SK-N-SH (cell line): ENCODE data around the gene TBPL1. TPM values are rescaled to one million over a fixed set of nuclear protein-coding genes. Genes with fewer than 3 reads are reported as not detected.

Source experiments
- CTCF ChIA-PET: fragments of 300-600, 350-600 bp; formaldehyde crosslinking; extraction: SDS; loops from one replicate; lab custom pipeline; 2021; lab: Yijun Ruan, JAX
- POLR2A ChIA-PET: fragments of 350-600 bp; sonication (Branson Sonifier 250); formaldehyde crosslinking; extraction: SDS; loops from one replicate; lab custom pipeline; 2020; ENCODE audit warnings: antibody characterized with exemption, inconsistent platforms; lab: Yijun Ruan, JAX
- DNase-seq: peaks from one replicate; pipeline ENCODE4 v3.0.0; 2012
- H2AFZ ChIP-seq: fragments of 200-600 bp; sonication (generic); 2 replicates; pipeline ENCODE4 v1.8.1; 2016; ENCODE audit warnings: antibody characterized with exemption, mild to moderate bottlenecking, low read depth
- H3F3A ChIP-seq: fragments of 200-600 bp; sonication (generic); replicated peaks from 2 replicates; pipeline ENCODE3; 2016; ENCODE audit warnings: antibody characterized with exemption, mild to moderate bottlenecking; ENCODE audit not compliant: insufficient read depth
- H3K27ac ChIP-seq, 2 experiments: fragments of 200-500 bp in 1 of 2; fragments of 200-600 bp in 1 of 2; sonication (Bioruptor generic) in 1 of 2; sonication (generic), shearing (Covaris generic) in 1 of 2; 2 replicates each; pipeline versions ENCODE4 v1.5.1 to v1.6.1; 2014 to 2016; ENCODE audit warnings: low read depth in 2 of 2, inconsistent platforms in 1 of 2, low read length in 1 of 2, mild to moderate bottlenecking in 1 of 2, mixed read lengths in 1 of 2
- H3K27me3 ChIP-seq: fragments of 200-600 bp; sonication (generic), shearing (Covaris generic); 2 replicates; pipeline ENCODE4 v1.6.1; 2016; ENCODE audit warnings: mixed run types; ENCODE audit not compliant: insufficient read depth
- H3K36me3 ChIP-seq, 2 experiments: fragments of 200-500 bp in 1 of 2; fragments of 200-600 bp in 1 of 2; sonication (Bioruptor generic) in 1 of 2; sonication (generic) in 1 of 2; replicated peaks in 1 of 2; 2 replicates each; pipeline versions ENCODE3 to v1.5.1; 2014 to 2016; ENCODE audit warnings: low read length in 1 of 2, mild to moderate bottlenecking in 1 of 2; ENCODE audit not compliant: insufficient read depth in 2 of 2, control insufficient read depth in 1 of 2
- H3K4me1 ChIP-seq, 2 experiments: fragments of 200-500 bp in 1 of 2; fragments of 200-600 bp in 1 of 2; sonication (Bioruptor generic) in 1 of 2; sonication (generic), shearing (Covaris generic) in 1 of 2; 2 replicates each; pipeline versions ENCODE4 v1.5.1 to v1.6.1; 2014 to 2016; ENCODE audit warnings: low read depth in 1 of 2, low read length in 1 of 2, mixed run types in 1 of 2; ENCODE audit not compliant: insufficient read depth in 2 of 2, control insufficient read depth in 1 of 2
- H3K4me2 ChIP-seq: fragments of 200-600 bp; sonication (generic), shearing (Covaris generic); 2 replicates; pipeline ENCODE4 v1.6.1; 2017; ENCODE audit warnings: mixed run types
- H3K4me3 ChIP-seq, 2 experiments: fragments of 200-500 bp in 1 of 2; fragments of 200-600 bp in 1 of 2; sonication (Bioruptor generic) in 1 of 2; sonication (generic), shearing (Covaris generic) in 1 of 2; 2 replicates each; pipeline versions ENCODE4 v1.5.1 to v1.8.1; 2014 to 2016; ENCODE audit warnings: low read depth in 2 of 2, inconsistent platforms in 1 of 2, low read length in 1 of 2, mild to moderate bottlenecking in 1 of 2, mixed read lengths in 1 of 2, moderate library complexity in 1 of 2
- H3K79me2 ChIP-seq: fragments of 200-600 bp; sonication (generic); 2 replicates; pipeline ENCODE4 v1.8.1; 2017; ENCODE audit warnings: mild to moderate bottlenecking; ENCODE audit not compliant: insufficient read depth
- H3K9ac ChIP-seq: fragments of 200-600 bp; sonication (generic); 2 replicates; pipeline ENCODE4 v1.6.1; 2017; ENCODE audit warnings: mixed run types
- H3K9me2 ChIP-seq: fragments of 200-600 bp; sonication (generic); 2 replicates; pipeline ENCODE4 v1.6.1; 2017; ENCODE audit warnings: mixed run types
- H3K9me3 ChIP-seq: fragments of 200-600 bp; sonication (generic); 2 replicates; pipeline ENCODE4 v1.6.1; 2017; ENCODE audit warnings: mixed run types, mild to moderate bottlenecking, moderate library complexity
- H4K20me1 ChIP-seq: fragments of 200-600 bp; sonication (generic); 2 replicates; pipeline ENCODE4 v1.6.1; 2017; ENCODE audit warnings: mild to moderate bottlenecking, mixed run types; ENCODE audit not compliant: insufficient read depth
- CHD2 ChIP-seq: fragments of 150-350 bp; IDR thresholded peaks from 2 replicates; pipeline ENCODE4 v1.6.1; 2018; ENCODE audit warnings: low read length; ENCODE audit not compliant: partially characterized antibody
- EZH2phosphoT487 ChIP-seq: fragments of 200-600 bp; sonication (generic); IDR thresholded peaks from 2 replicates; pipeline ENCODE4 v1.6.1; 2017; ENCODE audit warnings: low read depth, mixed run types, mild to moderate bottlenecking, antibody characterized with exemption, moderate library complexity, borderline replicate concordance
- FOSL2 ChIP-seq: IDR thresholded peaks from 2 replicates; pipeline ENCODE4 v1.4.0; 2012; ENCODE audit warnings: low read depth, mild to moderate bottlenecking, moderate library complexity, borderline replicate concordance
- FOXJ3 ChIP-seq: sonication (generic); formaldehyde crosslinking; IDR thresholded peaks from 2 replicates; pipeline ENCODE4 v1.5.1; 2020; ENCODE audit warnings: mild to moderate bottlenecking, missing genetic modification reagents
- FOXM1 ChIP-seq: IDR thresholded peaks from 2 replicates; pipeline ENCODE4 v1.4.0; 2012; ENCODE audit warnings: low read depth, mild to moderate bottlenecking
- GABPA ChIP-seq: IDR thresholded peaks from 2 replicates; pipeline ENCODE4 v1.4.0; 2012; ENCODE audit warnings: low read depth, mild to moderate bottlenecking
- GATA2 ChIP-seq: sonication (generic); formaldehyde crosslinking; IDR thresholded peaks from 2 replicates; pipeline ENCODE4 v1.5.0; 2020; ENCODE audit warnings: mild to moderate bottlenecking, missing genetic modification reagents
- MEF2A ChIP-seq: IDR thresholded peaks from 2 replicates; pipeline ENCODE4 v1.4.0; 2012; ENCODE audit warnings: low read depth, borderline replicate concordance
- MXI1 ChIP-seq: IDR thresholded peaks from 2 replicates; pipeline ENCODE4 v1.6.1; 2012; ENCODE audit warnings: mild to moderate bottlenecking, low read depth, low read length, improper control_type of control experiment
- NRF1 ChIP-seq: IDR thresholded peaks from 2 replicates; pipeline ENCODE4 v1.6.1; 2012; ENCODE audit warnings: low read depth, mild to moderate bottlenecking, low read length
- RCOR1 ChIP-seq: fragments of 150-350 bp; IDR thresholded peaks from 2 replicates; pipeline ENCODE4 v1.6.1; 2017; ENCODE audit warnings: antibody characterized with exemption, low read length
- REST ChIP-seq: IDR thresholded peaks from 2 replicates; pipeline ENCODE4 v1.6.1; 2012; ENCODE audit warnings: mild to moderate bottlenecking, low read depth, low read length, moderate library complexity
- RXRA ChIP-seq: IDR thresholded peaks from 2 replicates; pipeline ENCODE4 v1.4.0; 2012; ENCODE audit warnings: low read depth, mild to moderate bottlenecking, borderline replicate concordance
- SIN3A ChIP-seq: IDR thresholded peaks from 2 replicates; pipeline ENCODE4 v1.6.1; 2012; ENCODE audit warnings: low read depth, mild to moderate bottlenecking, low read length, moderate library complexity, borderline replicate concordance
- SMC3 ChIP-seq: IDR thresholded peaks from 2 replicates; pipeline ENCODE4 v1.6.1; 2012; ENCODE audit warnings: low read depth, low read length, improper control_type of control experiment
- TAF1 ChIP-seq: IDR thresholded peaks from 2 replicates; pipeline ENCODE4 v1.6.1; 2012; ENCODE audit warnings: low read depth, mild to moderate bottlenecking, low read length, moderate library complexity, borderline replicate concordance
- TCF12 ChIP-seq: IDR thresholded peaks from 2 replicates; pipeline ENCODE4 v1.4.0; 2012
- WGBS: methylation state at CpG from one replicate; pipeline ENCODE4 v1.1.6; 2017; ENCODE audit warnings: low lambda C conversion rate; 5-methylcytosine and 5-hydroxymethylcytosine counted together
- polyA plus RNA-seq, 3 experiments: library from polyadenylated mRNA; depleted of rRNA; stranded (reverse); fragments of >200 nt; gene quantifications; 2 replicates each; pipeline ENCODE4 v1.2.3, GENCODE V29; 2012
- TF ChIP-seq, protein P1 (sequence below): IDR thresholded peaks from 2 replicates; pipeline ENCODE4 v1.4.0; 2012; ENCODE audit warnings: low read depth
- TF ChIP-seq, protein P2 (sequence below): IDR thresholded peaks from 2 replicates; pipeline ENCODE4 v1.4.0; 2012; ENCODE audit warnings: low read depth, borderline replicate concordance
- TF ChIP-seq, protein P3 (sequence below): fragments of 150-350 bp; IDR thresholded peaks from 2 replicates; pipeline ENCODE4 v1.6.1; 2017; ENCODE audit warnings: antibody characterized with exemption, low read length, low read depth, borderline replicate concordance
- TF ChIP-seq, protein P4 (sequence below): IDR thresholded peaks from 2 replicates; pipeline ENCODE4; 2012

TBPL1 gene
- polyA plus RNA-seq, 1 of the 3 experiments (the other 2 are of a cell fraction): 16.3 TPM

DNA sequence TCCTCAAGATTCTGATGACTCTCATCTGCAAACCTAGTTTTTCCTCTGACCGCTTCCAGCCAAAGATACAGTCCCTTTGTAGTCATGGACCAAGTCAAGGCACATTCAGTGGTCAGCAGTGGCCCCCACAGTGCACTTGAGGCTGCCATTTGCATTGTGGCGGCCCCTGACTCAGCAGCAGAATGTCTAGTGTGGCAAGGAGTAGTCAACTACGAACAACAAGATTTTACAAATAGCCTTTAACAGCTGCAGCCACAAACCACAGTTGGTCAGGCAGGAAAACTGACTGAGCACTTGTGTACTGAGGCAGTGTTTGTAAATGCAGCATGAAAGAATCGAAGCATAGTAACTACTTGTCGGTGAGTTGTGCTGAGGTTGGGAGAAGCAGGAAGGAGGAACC lies 49.8 kb downstream of the TBPL1 start:
- no peaks in the 10 kb centered on the region for H3K36me3 ChIP-seq
- H3K27me3 ChIP-seq: no peaks in the 10 kb centered on the region
- no peaks in the 10 kb centered on the region for H3F3A ChIP-seq
- H3K79me2 ChIP-seq: no peaks in the 10 kb centered on the region
- H3K27ac ChIP-seq: no peak overlapping the region
- no peak for DNase-seq
- WGBS: 84% methylated on average over 5 of the region's 5 CpGs
- TF ChIP-seq REST (no peak), MXI1 (no peak), RXRA (no peak), CHD2 (no peak), RCOR1 (no peak), SMC3 (no peak)
- TF ChIP-seq, protein P1, sequence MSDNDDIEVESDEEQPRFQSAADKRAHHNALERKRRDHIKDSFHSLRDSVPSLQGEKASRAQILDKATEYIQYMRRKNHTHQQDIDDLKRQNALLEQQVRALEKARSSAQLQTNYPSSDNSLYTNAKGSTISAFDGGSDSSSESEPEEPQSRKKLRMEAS: no peak
- TF ChIP-seq, protein P2, sequence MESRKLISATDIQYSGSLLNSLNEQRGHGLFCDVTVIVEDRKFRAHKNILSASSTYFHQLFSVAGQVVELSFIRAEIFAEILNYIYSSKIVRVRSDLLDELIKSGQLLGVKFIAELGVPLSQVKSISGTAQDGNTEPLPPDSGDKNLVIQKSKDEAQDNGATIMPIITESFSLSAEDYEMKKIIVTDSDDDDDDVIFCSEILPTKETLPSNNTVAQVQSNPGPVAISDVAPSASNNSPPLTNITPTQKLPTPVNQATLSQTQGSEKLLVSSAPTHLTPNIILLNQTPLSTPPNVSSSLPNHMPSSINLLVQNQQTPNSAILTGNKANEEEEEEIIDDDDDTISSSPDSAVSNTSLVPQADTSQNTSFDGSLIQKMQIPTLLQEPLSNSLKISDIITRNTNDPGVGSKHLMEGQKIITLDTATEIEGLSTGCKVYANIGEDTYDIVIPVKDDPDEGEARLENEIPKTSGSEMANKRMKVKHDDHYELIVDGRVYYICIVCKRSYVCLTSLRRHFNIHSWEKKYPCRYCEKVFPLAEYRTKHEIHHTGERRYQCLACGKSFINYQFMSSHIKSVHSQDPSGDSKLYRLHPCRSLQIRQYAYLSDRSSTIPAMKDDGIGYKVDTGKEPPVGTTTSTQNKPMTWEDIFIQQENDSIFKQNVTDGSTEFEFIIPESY: no peak
- TF ChIP-seq, protein P3, sequence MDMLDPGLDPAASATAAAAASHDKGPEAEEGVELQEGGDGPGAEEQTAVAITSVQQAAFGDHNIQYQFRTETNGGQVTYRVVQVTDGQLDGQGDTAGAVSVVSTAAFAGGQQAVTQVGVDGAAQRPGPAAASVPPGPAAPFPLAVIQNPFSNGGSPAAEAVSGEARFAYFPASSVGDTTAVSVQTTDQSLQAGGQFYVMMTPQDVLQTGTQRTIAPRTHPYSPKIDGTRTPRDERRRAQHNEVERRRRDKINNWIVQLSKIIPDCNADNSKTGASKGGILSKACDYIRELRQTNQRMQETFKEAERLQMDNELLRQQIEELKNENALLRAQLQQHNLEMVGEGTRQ: no peak
- H3K9ac ChIP-seq: no peak overlapping the region
- no peak overlapping the region for H2AFZ ChIP-seq
- peaks cover 0 to 3% of the 10 kb centered on the region in 2 experiments; a peak in 1 of 4 replicates for H3K4me1 ChIP-seq
- H4K20me1 ChIP-seq: no peaks in the 10 kb centered on the region
- ChIA-PET CTCF (interaction anchor here (1.0 to 3.0 kb wide), 5 partner anchors 21 to 79 kb away, joined by 3 to 14 read pairs (median 3); no protein-coding TSS in a partner anchor), POLR2A (no interaction called here)
- H3K4me3 ChIP-seq: no peak overlapping the region
- H3K9me3 ChIP-seq: no peaks in the 10 kb centered on the region
- no peak overlapping the region for H3K4me2 ChIP-seq
- no peaks in the 10 kb centered on the region for H3K9me2 ChIP-seq

GRCh38 chr6:134003542-134003951 lies 50.5 kb downstream of the TBPL1 start:
- H4K20me1 ChIP-seq: no peaks in the 10 kb centered on the region
- DNase-seq: no peak
- TF ChIP-seq MXI1: no peak
- TF ChIP-seq GATA2 (CRISPR knock-in tag): no peak
- TF ChIP-seq MEF2A: no peak
- TF ChIP-seq GABPA: no peak
- no peak for TF ChIP-seq RXRA
- no peak for TF ChIP-seq FOXM1
- no peak for TF ChIP-seq TAF1
- TF ChIP-seq FOXJ3 (CRISPR knock-in tag): no peak
- TF ChIP-seq NRF1: no peak
- TF ChIP-seq CHD2: no peak
- TF ChIP-seq TCF12: no peak
- TF ChIP-seq FOSL2: no peak
- TF ChIP-seq, protein P4, sequence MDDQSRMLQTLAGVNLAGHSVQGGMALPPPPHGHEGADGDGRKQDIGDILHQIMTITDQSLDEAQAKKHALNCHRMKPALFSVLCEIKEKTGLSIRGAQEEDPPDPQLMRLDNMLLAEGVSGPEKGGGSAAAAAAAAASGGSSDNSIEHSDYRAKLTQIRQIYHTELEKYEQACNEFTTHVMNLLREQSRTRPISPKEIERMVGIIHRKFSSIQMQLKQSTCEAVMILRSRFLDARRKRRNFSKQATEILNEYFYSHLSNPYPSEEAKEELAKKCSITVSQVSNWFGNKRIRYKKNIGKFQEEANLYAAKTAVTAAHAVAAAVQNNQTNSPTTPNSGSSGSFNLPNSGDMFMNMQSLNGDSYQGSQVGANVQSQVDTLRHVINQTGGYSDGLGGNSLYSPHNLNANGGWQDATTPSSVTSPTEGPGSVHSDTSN: no peak
- no peak for TF ChIP-seq EZH2phosphoT487
- no peak for TF ChIP-seq SIN3A
- no peak overlapping the region for H3K9ac ChIP-seq
- no peak overlapping the region for H3K4me3 ChIP-seq
- H3K27me3 ChIP-seq: no peaks in the 10 kb centered on the region
- CTCF ChIA-PET: interaction anchor here (1.0 to 3.0 kb wide), 4 partner anchors 21 to 80 kb away, joined by 3 to 14 read pairs (median 4); no protein-coding TSS in a partner anchor
- no peaks in the 10 kb centered on the region for H3K9me3 ChIP-seq
- no peaks in the 10 kb centered on the region for H3K9me2 ChIP-seq
- no peaks in the 10 kb centered on the region for H3F3A ChIP-seq
- POLR2A ChIA-PET: no interaction called here
- no peak overlapping the region for H3K4me2 ChIP-seq
- peaks cover 0 to 3% of the 10 kb centered on the region in 2 experiments; a peak in 1 of 4 replicates for H3K4me1 ChIP-seq
- H2AFZ ChIP-seq: no peak overlapping the region
- WGBS: 79% methylated on average over 5 of the region's 5 CpGs
- H3K27ac ChIP-seq: no peak overlapping the region
- H3K79me2 ChIP-seq: no peaks in the 10 kb centered on the region
- H3K36me3 ChIP-seq: no peaks in the 10 kb centered on the region
